Measurements from ENCODE around the gene NPB. TPM values are rescaled to one million over a fixed set of nuclear protein-coding genes. Genes with fewer than 3 reads are reported as not detected.

NPB gene
- total RNA-seq, 1 experiment from 2014 or later, result 0.34 TPM

DNA sequence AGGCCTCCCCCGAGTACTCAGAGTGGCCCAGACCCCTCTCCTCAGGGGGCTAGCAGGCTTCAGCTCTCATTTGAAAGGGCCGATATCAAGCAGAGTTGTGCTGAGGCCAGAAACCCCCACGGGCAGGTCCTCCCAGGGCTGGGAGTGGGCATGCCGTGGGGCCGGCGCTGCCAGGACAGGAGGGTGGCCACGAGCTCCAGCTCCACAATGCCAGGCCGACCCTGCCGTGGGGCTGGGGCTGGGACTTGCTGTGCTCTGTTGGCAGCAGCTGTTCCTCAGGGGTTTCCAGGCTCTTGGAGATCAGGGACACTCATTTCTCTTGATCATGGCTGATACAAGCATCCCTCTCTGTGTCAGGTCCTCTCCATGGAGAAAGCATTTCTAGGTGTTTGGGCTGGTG, 3.2 kb upstream of the NPB start:
- DNase-seq (ENCODE audit: low read depth), result no peak

DNA sequence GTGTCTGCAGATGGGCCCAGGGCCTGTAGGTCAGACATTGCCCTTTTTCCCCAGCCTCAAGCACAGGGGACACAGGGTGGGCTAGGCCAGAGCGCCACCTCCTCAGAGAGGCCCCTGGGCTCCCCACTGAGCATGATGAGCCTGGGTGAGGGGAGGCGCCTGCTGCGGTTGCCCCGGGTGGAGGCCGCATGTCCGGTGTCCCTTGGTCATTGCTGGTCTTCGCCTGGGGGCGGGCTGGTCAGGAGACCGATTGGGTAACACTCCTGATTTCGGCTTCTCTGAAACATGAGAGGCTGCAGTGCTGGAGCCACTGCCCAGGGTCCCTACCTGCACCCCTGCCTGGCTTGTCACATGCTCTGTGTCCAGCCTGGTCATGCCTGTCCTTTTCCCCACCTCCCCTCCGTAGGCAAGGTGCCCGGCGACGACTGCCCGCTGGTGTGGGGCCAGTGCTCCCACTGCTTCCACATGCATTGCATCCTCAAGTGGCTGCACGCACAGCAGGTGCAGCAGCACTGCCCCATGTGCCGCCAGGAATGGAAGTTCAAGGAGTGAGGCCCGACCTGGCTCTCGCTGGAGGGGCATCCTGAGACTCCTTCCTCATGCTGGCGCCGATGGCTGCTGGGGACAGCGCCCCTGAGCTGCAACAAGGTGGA, 2.4 kb upstream of the NPB start:
- DNase-seq (ENCODE audit: low read depth), result no peak

DNA sequence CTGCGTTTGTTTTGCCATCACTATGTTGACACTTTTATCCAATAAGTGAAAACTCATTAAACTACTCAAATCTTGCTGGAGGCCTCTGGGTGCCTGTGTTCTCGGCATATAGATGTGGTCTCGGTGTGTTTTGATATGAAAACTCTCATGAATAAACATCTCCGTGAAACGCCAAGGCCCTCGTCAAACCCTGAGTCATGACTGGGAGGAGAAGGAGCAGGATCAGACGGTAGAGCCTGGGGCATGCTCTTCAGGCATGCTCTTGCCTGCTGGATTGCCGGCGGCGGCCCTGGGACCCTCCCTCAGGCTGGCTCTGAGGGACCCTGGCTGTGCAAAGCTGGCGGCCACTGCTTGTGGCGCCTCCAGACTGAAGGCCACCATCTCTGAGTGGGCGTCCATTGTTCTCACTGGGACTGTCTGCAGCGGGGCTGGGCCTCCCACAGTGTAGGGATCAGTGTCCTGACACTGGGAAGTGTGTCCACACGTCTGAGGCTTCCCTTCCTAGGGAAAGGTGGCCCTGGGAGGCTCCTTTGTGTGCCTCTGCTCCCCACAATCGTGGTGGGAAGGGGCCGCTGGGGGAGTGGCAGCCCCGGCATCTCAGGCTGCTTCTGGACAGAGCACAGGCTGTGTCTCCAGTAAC, 1.7 kb upstream of the NPB start:
- DNase-seq (ENCODE audit: low read depth), result no peak

DNA sequence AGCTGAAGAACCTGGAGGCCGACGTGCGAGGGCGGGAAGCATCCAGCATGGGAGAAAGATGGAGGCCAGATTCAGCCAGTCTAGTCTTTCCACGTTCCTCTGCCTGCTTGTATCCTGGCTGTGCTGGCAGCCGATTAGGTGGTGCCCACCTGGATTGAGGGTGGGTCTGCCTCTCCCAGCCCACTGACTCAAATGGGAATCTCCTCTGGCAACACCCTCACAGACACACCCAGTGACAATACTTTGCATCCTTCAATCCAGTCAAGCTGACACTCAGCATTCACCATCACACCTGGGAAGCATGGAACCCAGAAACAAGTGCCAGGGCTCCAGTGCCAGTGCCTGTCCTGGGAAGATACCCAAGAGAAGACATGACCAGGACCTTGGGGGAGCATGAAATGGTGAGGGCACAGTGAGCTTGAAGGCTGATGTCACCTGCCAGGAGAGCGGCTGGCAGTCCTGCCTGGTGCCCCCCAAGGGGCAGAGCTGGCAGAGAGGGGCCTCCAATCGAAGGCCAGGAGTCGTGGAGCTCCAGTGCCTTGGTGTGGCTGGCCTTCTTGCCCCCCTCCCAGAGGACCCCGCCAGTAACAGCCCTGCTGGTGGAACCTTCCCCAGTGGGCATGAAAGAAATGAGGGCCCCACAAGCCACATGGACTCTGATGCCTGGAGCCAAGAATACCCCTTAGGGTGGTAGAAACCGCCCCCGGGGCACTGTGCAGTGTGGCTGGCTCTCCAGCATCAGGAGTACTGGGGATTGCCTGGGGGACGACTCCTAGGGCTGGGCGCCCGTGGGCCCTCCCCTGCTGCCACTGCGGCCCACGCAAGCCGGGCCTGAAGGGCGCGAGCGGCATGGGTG, 643 bp upstream of the NPB start:
- DNase-seq (ENCODE audit: low read depth), result no peak

DNA sequence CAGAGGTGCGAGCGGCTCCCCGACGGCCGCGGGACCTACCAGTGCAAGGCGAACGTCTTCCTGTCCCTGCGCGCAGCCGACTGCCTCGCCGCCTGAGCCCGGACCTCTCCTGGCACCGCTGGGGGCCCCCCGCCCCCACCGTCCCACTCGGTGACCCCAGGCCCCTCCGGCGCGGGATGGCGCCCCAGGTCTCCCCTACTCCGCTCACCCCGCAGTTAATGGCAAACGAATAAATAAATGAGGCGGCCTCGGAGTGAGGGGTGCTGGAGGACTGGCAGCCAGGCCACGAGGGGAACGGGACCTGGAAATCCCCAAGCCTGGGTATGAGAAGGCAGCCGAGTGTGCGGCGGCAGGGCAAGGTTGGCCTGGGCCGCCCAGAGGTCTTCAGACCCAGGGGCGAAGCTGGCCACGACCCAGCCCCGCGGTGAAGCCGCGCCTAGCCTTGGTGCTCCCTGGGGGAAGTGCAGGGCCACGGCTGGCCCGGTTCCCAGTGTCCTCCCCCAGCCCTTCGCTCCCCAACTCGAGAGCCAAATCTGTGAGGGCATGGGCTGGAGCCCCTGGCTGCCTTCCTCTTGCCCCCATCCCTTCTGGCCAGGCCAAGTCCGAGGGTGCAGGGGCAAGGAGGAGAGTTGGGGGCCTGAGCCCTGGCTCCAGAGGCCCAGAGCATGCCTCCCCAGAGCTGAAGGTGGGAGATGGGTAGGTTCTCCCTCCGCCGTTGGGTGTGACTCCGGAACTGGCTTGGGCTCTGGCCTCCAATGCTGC, 796 bp downstream of the NPB start:
- DNase-seq (ENCODE audit: low read depth), result no peak

DNA sequence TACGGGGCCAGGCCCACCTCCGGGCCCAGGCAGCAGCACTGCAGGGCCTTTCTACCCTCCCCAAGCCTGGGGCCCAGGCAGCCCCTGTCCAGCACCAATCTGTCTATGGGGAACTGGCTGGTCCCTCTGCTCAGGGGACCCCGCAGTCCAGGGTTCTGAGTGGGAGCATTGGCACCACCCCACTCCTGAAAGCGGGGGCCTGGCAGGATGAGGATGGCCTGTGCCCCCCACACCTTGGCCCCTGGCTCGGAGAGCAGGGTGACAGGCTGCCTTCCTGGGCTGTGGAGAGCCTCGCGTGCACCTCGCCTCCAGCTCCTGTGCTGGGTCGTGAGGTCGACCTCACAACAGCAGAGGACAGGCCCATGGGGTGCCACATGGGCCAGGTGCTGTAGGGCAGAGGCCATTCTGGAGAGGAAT, 1.4 kb downstream of the NPB start:
- DNase-seq (ENCODE audit: low read depth), result no peak

DNA sequence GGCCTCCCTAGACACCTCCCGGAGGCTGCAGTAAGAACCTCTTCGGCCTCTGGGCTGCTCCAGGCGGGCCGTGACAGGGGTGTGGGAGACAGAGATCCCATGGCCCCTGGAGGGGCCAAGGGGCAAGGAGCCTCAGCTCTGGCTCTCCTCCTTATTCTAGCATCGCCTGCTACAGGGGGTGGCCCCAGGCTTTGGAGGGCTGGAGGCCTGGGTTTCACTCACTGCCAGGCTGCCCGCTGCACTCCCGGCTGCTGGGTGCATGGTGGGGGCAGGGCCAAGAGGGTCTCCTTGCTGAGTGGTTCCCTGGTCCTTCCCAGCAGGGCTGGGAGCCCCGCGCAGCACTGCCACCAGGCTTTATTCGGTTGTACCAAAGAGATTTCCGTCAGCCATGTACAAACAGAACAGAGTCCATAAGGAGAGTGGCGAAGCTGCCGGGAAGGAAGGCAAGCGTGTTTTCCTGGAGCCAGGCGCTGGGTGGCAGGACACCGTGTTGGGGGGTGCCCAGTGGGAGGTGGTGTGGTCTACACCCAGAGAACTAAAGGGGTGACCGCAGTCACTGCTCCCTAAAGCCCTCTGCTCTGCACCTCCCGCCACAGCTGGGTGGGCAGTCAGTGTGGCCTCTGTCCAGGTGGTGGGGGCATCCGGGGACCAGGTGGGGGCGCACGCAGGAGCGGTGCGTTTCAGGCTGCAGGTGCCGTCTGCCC, 2.0 kb downstream of the NPB start:
- no peak for DNase-seq (ENCODE audit: low read depth)

DNA sequence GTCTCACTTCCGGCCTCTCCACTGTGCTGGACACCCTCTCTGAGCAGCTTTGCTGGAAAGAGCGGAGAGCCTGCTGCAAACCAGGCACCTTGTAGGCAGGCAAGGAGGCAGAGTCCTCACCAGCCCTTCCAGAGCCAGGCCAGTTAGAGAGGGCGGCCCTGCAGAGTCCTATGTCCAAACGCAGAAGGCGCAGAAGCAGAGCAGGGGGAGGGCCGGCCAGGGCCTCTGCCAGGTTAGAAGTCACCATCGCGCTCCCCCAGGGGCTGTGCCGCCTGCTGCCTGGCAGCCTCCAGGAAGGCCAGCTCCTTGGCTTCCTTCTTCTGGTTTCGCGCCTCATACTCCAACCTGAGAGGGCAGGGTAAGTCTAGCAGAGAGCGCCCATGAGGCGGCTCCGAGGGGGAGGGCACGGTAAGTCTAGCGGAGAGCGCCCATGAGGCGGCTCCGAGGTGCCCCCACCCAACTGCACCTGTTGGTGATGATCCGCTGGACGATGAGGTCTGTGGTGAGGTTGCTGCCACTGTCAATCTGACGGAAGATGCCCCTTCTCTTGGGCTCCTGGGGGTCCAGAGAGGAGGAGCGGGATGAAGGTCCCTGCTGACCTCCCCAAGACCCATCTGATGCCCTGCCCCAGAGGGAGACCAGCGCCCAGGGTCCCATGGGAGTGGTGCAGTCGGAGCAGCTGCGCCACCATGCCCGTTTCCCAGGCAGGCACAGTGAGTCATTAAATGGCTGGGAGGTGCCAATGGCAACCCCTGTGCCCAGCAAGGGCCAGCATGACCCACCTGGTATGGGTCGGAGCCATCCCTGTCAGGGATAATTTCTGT, 2.8 kb downstream of the NPB start:
- DNase-seq (ENCODE audit: low read depth), result no peak

DNA sequence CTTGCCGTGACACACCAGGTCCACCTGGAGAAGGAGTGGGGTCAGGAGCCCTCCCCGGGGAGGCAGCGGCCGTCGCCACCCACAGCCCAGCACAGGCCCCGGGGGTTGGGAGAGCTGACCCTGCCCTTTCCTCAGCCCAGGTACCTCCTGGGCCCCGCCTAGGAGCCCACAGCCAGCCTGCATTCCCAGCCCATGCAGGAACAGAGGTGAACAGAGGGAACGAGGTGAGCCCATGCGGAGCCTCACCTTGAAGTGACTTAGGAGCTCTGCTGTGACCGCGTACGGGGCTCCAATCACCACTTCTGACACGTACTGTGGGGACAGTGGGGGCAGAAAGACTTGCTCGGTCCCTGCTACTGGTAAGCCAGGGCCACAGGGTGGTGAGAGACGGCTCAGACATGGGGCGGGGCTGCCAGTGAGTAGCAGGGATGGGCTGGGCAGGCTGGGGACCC, 3.4 kb downstream of the NPB start:
- DNase-seq (ENCODE audit: low read depth), result no peak

DNA sequence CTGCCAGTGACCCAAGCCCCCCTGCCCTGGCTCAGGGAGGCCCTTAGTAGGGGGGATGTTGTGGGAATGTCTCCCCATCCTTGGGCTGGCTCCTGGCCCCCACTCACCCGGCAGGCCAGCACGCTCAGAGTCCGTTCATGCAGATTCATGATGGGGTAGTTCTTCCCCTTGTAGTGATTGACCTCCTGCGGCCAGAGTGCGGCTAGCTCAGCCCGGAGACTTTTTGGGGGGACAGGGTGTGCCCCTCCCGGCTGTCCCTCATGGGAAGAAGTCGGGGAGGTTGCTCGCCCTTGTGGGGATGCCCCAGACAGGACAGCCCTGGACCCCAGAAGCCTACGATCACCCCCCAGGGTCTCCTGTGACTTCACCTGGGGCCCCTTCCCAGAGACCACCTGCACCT, 4.0 kb downstream of the NPB start:
- no peak for DNase-seq (ENCODE audit: low read depth)

DNA sequence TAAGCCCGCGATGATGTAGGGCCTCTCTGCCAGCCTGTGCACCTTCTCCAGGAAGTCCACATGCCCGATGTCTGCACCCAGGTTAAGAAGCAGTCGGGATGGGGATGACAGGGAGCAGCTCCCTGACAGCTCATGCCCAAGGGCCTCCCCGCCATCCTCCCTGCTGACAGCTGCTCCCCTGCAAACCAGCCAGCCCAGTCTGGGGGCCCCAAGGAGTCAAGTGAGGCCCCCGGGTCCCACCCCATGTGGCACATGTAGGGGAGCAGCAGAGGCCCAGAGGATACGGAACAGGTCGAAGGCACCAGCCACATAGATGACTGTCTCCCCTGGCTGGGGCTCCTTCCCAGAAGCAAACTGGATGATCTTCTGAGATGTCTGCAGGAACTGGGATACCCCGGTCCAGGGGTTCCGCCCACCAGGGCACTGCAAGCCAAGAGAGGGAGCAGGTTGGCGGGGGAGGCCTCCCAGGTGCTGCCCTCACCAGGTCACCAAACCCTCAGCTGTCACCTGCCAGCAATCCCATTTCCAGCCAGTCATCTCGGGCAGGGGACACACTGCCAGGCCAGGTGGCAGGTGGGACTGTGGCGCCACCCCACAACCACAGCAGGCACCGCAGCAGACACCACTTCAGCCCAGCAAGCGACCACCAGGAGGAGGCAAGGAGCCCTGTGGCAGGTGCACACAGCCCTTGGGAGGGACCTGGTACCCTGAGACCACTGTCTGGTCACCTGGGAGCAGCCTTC, 4.6 kb downstream of the NPB start:
- DNase-seq (ENCODE audit: low read depth), result no peak

DNA sequence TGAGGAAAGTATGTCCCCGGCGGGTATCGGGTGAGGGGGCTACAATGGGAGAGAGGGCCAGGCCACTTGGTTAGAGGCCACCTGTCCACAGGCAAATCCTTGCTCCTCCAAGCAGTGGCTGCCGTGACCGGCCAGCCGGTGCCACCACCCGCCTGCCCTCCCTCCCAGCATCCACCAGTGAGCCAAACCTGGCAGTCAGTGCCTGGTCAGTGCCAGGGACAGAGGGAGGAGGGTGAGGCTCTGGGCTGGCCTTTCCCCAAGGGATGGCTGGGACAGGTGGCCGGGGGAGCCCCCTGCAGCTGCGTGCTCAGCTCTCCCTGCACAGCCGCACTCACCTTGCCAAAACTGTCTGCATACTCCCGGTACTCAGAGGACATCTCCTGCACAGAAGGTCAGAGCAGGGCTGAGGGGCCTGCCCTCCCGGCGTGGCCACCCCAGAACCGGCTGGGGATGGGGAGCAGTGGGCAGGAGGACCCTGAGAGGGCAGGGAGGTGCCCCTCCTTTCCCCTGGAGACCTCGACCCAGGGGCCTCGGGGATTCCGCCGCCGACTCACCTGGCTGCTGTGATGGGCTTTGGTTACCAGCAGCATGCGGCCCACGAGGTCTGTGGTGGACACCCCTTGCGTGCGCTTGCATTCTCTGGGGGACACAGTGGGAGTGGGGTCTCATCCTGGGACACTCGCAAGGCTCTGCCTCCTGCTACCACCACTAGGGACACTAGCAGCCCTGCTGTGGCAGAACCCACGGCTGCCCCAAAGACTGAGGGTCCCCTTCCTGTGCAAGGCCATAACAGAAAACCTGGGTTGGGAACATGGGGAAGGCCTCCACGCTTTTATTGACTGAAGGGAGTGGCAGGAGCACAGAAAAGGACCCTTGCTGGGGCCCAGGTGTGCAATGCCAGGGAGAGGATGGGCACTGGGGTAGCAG, 5.4 kb downstream of the NPB start:
- no peak for DNase-seq (ENCODE audit: low read depth)

DNA sequence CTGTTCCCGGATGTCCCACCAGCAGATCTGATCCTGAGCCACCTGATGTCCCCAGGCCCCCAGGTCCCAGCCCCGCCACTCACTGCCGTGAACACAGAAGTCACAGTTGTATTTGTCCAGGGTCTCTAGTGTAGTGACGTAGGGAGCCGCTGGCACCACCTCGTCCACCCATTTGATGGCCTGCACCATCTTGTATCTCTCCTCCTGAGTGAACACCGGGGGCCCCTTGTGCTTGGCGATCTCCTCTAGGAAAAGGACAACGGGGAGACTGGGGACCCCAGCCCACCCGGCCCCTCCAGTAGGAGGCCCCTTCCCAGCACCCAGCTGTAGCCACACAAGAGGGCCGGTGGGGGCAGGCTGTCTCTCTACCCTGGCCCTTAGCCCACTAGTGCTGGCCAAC, 6.8 kb downstream of the NPB start:
- no peak for DNase-seq (ENCODE audit: low read depth)

DNA sequence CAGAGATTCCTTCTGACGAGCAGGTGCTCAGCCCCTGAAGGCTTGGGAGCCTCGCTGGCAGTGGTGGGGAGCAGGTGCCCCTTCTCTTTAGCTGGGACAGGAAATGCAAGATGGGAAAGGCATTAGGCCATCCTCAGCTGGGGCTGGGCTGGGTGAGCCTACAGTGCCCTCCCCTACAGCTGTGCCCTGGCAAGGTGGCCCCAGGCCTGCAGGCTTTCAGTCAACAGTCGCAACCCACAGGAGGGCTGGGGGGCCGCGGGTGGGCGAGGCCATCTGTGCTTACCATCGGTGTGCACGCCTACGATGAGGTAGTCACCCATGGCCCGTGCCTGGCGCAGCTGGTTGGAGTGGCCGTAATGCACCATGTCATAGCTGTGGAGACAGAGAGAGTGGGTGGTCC, 7.2 kb downstream of the NPB start:
- DNase-seq (ENCODE audit: low read depth), result no peak

DNA sequence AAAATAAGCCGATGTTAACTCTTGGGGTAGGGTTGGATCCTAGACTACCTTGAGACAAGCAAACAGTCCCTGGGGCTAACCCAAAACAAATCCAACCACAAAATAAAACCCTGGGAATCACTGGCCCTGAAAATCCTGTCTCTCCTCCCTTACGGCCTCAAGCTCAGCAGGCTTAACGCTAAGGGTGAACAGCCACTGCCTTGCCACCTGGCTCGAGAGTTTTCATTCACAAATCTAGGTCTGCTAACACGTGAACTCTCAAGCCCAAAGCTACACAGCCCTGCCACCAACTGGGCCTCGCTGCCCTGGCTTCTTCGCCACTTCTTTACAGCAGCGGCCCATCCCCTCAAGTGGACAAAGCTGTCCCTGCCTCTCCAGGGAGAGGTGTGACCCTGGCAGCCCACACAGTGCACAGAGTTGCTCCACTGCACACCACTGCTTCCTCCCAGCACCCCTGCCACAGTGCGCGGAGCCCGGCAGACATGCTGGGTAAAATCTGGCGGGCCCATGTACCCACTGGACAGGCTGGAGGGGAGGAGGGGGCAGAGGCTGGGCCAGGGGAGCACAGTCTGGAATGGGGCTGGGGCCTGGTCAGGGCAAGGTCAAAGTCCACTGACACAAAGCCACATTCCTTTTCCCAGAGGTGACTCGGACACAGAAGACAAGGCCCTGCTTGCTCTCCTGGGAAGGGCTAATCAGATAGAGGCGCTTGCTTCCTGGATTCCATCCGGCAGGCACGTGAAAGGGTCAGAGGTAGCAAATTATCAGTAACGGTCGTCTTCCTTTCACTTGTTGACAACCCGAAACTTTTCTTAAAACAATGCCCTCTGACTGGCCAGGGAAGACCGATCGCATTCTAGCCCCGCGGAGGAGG, 8.2 kb downstream of the NPB start:
- no peak for DNase-seq (ENCODE audit: low read depth)

DNA sequence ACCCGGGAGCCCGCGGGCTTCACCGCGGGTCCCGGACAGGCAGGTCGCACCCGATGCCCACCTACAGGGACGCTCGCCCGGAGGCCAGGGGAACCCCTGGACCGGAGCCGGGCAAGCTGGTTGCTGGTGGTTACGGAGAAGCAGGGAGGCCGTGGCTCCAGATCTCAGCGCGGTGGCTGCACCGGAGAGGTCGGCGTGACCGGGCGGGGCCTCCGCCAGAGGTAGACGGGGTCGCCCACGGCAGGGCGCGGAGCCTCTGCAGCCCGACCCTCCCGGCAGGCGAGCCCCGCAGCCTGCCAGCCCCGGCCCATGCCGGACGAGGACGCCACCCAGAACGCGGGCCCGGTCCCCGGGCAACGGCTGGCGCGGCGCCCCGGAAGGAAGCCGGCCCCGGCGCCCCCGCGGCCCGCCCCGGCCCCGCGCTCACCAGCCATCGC, 8.8 kb downstream of the NPB start:
- DNase-seq (ENCODE audit: low read depth), result no peak

DNA sequence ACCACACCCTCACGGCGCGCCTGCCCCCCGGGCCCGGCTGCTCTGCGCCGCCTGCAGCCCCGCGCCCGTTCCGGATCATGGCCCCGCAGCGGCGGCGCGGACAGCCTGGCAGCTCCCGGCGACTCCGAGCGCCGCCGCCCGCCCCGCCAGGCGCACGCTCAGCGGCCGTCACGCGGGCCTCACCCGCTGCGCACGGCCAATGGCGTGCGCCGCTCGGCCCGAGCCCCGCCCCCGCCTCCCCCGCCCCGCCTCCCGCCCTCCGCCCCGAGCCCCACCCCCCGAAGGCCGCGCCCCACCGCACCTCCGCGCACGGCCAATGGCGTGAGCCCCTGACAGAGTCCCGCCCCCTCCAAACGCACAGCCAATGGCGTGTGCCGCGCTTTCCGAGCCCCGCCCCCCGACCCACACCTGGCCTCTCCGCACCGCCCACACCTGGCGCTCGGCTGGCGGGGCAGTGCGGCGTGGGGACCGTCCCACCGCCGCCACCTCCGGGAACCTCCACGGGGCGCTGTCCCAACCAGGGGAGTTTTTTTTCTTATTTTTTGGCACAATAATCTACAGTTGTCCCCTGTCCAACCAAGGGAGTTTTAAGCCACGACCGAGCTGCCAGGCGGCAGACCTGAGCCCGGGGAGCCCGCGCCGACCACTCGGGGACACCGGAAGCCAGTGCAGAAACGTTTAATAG, 9.4 kb downstream of the NPB start, which contains the start of gene PCYT2:
Gene PCYT2, minus strand, starts transcription at position 123 of the 685 bp plus-strand sequence. Its CDS starts 44 bp downstream, at position 79.
- DNase-seq (ENCODE audit: low read depth), result peak; percentile 26
